SHP77 (cell line): ENCODE data around the gene MTA3.

Experiments
- DNase-seq, 2 experiments: peaks; one replicate each; lab custom pipeline; 2025; lab: John Stamatoyannopoulos, UW

MTA3 gene

GRCh38 chr2:42733852-42734251 lies 165.4 kb downstream of the MTA3 start:
- DNase-seq: no peak

- DNase-seq: no peak
Measured at GRCh38 chr2:42736598-42737322, 168.3 kb downstream of the MTA3 start.

GRCh38 chr2:42741140-42741539 lies 172.7 kb downstream of the MTA3 start:
- no peak for DNase-seq

- DNase-seq: no peak
Measured at GRCh38 chr2:42742740-42743658, 174.6 kb downstream of the MTA3 start.

GRCh38 chr2:42743659-42743990 lies 175.2 kb downstream of the MTA3 start:
- no peak for DNase-seq

- no peak for DNase-seq
Measured at GRCh38 chr2:42744545-42745082, 176.2 kb downstream of the MTA3 start.

GRCh38 chr2:42747422-42747821 lies 179.0 kb downstream of the MTA3 start:
- DNase-seq: no peak

GRCh38 chr2:42748840-42749239 lies 180.4 kb downstream of the MTA3 start:
- DNase-seq: no peak

- no peak for DNase-seq
Measured at GRCh38 chr2:42752314-42752713, 183.9 kb downstream of the MTA3 start.

- no peak for DNase-seq
Measured at GRCh38 chr2:42752816-42753813, 184.7 kb downstream of the MTA3 start.

- DNase-seq: peak; percentile 59 to 66
Measured at GRCh38 chr2:42754021-42754775, 185.8 kb downstream of the MTA3 start.

- no peak for DNase-seq
Measured at GRCh38 chr2:42754776-42755140, 186.3 kb downstream of the MTA3 start.

GRCh38 chr2:42755191-42755880 lies 186.9 kb downstream of the MTA3 start:
- no peak for DNase-seq

GRCh38 chr2:42756150-42756775 lies 187.8 kb downstream of the MTA3 start:
- no peak for DNase-seq

- DNase-seq: no peak
Measured at GRCh38 chr2:42756966-42757513, 188.6 kb downstream of the MTA3 start.

- no peak for DNase-seq
Measured at GRCh38 chr2:42757981-42758740, 189.7 kb downstream of the MTA3 start.

- no peak for DNase-seq
Measured at GRCh38 chr2:42758751-42759150, 190.3 kb downstream of the MTA3 start.

- no peak for DNase-seq
Measured at GRCh38 chr2:42761554-42761953, 193.1 kb downstream of the MTA3 start.

GRCh38 chr2:42762155-42762554 lies 193.7 kb downstream of the MTA3 start:
- no peak for DNase-seq
